AG04449 (cell line): ENCODE results near the gene RALGPS1.

Source experiments
- CTCF ChIA-PET: fragments of 350-600 bp; formaldehyde crosslinking; extraction: SDS; loops from one replicate; lab custom pipeline; 2021; ENCODE audit warnings: antibody characterized with exemption; lab: Yijun Ruan, JAX
- POLR2A ChIA-PET: fragments of 400-600, 350-600 bp; formaldehyde crosslinking; extraction: SDS; loops from one replicate; lab custom pipeline; 2020; ENCODE audit warnings: antibody characterized with exemption, inconsistent platforms; lab: Yijun Ruan, JAX
- DNase-seq: peaks from one replicate; pipeline ENCODE4 v3.0.0-alpha.2; 2010; ENCODE audit warnings: low read depth, low spot score
- H3K4me3 ChIP-seq: 2 replicates; pipeline ENCODE4 v1.5.1; 2011; ENCODE audit warnings: low read depth, mild to moderate bottlenecking, control low read depth, low read length
- CTCF ChIP-seq: IDR thresholded peaks from one replicate; pipeline ENCODE4 v1.5.1; 2011; ENCODE audit warnings: mild to moderate bottlenecking, moderate library complexity, low read length, control low read depth, inconsistent platforms; ENCODE audit not compliant: insufficient read depth; ENCODE audit errors: missing control alignments

Gene RALGPS1

GRCh38 chr9:127177231-127177630, 262.6 kb downstream of the RALGPS1 start:
- ChIA-PET POLR2A (no interaction called here), CTCF (no interaction called here)
- no peak overlapping the region for H3K4me3 ChIP-seq
- no peak for DNase-seq
- TF ChIP-seq CTCF = no peak

- ChIA-PET POLR2A (no interaction called here), CTCF (interaction anchor here (2.1 kb wide), 1 partner anchor 213 kb away, joined by 6 read pairs; no protein-coding TSS in a partner anchor)
Observed at GRCh38 chr9:127177665-127178265, 263.2 kb downstream of the RALGPS1 start.

GRCh38 chr9:127178686-127179632, 264.4 kb downstream of the RALGPS1 start:
- no peak for TF ChIP-seq CTCF
- CTCF ChIA-PET = interaction anchor here (1.1 to 2.5 kb wide), 5 partner anchors 15 to 238 kb away, joined by 4 to 7 read pairs (median 4); no protein-coding TSS in a partner anchor
- no peak overlapping the region for H3K4me3 ChIP-seq
- DNase-seq = no peak
- POLR2A ChIA-PET = no interaction called here

More at GRCh38 chr9:127177665-127178265, 263.2 kb downstream of the RALGPS1 start:
- no peak for DNase-seq
- no peak for TF ChIP-seq CTCF
- H3K4me3 ChIP-seq = no peak overlapping the region

- POLR2A ChIA-PET = interaction anchor here (0.6 kb wide), 1 partner anchor 46 kb away, joined by 3 read pairs; no protein-coding TSS in a partner anchor
- no peak for DNase-seq
- no peak for TF ChIP-seq CTCF
- no peak overlapping the region for H3K4me3 ChIP-seq
- CTCF ChIA-PET = interaction anchor here (1.1 to 2.5 kb wide), 5 partner anchors 16 to 239 kb away, joined by 4 to 7 read pairs (median 4); no protein-coding TSS in a partner anchor
Observed at GRCh38 chr9:127179633-127180441, 265.3 kb downstream of the RALGPS1 start.

GRCh38 chr9:127180457-127181314, 266.1 kb downstream of the RALGPS1 start:
- DNase-seq = no peak
- TF ChIP-seq CTCF = no peak
- no peak overlapping the region for H3K4me3 ChIP-seq
- POLR2A ChIA-PET = interaction anchor here (0.6 kb wide), 1 partner anchor 47 kb away, joined by 3 read pairs; no protein-coding TSS in a partner anchor
- CTCF ChIA-PET = interaction anchor here (2.5 kb wide), 1 partner anchor 17 kb away, joined by 7 read pairs; no protein-coding TSS in a partner anchor
